K562 (cell line): Measurements from ENCODE around the gene RPL15. TPM values are rescaled to one million over a fixed set of nuclear protein-coding genes. Genes with fewer than 3 reads are reported as not detected.

Source experiments
- BACH1 ChIP-seq: fragments of 200-800 bp; sonication (Bioruptor generic); IDR thresholded peaks from 2 replicates; pipeline ENCODE4 v1.6.1; 2016; ENCODE audit warnings: missing genetic modification characterization, missing compliant biosample characterization
- CREB1 ChIP-seq, 2 experiments: sonication (generic) in 1 of 2; formaldehyde crosslinking in 1 of 2; IDR thresholded peaks; 2 replicates each; pipeline versions ENCODE4 v1.6.1 to v1.8.0; 2012 to 2022; ENCODE audit warnings: inconsistent platforms in 1 of 2, mild to moderate bottlenecking in 1 of 2, missing genetic modification reagents in 1 of 2, moderate library complexity in 1 of 2
- CXXC5 ChIP-seq: fragments of 250-450 bp; sonication (Bioruptor Pico); IDR thresholded peaks from 2 replicates; pipeline ENCODE4 v1.8.0; 2022; ENCODE audit warnings: inconsistent platforms, mild to moderate bottlenecking, moderate library complexity
- JUND ChIP-seq, 2 experiments: IDR thresholded peaks; 2 replicates in 1 of 2; 3 replicates in 1 of 2; pipeline ENCODE4 v1.6.1; 2011; ENCODE audit warnings: borderline replicate concordance in 2 of 2, low read depth in 2 of 2, low read length in 2 of 2, improper control_type of control experiment in 1 of 2, missing biosample characterization in 1 of 2, missing genetic modification characterization in 1 of 2, missing genetic modification reagents in 1 of 2
- L3MBTL2 ChIP-seq: fragments of 450-650 bp; IDR thresholded peaks from 2 replicates; pipeline ENCODE4 v1.6.1; 2016; ENCODE audit warnings: mild to moderate bottlenecking, moderate library complexity
- MAFG ChIP-seq: fragments of 450-650 bp; conservative IDR thresholded peaks from 2 replicates; pipeline ENCODE4 v1.6.1; 2016; ENCODE audit warnings: missing genetic modification characterization, missing compliant biosample characterization
- POLR3G ChIP-seq: IDR thresholded peaks from 2 replicates; pipeline ENCODE4 v1.6.1; 2011; ENCODE audit not compliant: insufficient read length, insufficient replicate concordance; ENCODE audit errors: extremely low read depth
- TAF9B ChIP-seq: fragments of 450-650 bp; IDR thresholded peaks from 2 replicates; pipeline ENCODE4 v1.6.1; 2018; ENCODE audit warnings: mild to moderate bottlenecking; ENCODE audit not compliant: partially characterized antibody
- ZMIZ1 ChIP-seq, 2 experiments: fragments of 150-350 bp in 1 of 2; IDR thresholded peaks; 2 replicates each; pipeline ENCODE4 v1.6.1; 2012 to 2016; ENCODE audit warnings: low read depth in 2 of 2, low read length in 2 of 2, mild to moderate bottlenecking in 1 of 2, moderate library complexity in 1 of 2
- ZNF444 ChIP-seq: fragments of 250-450 bp; sonication (Bioruptor Pico); IDR thresholded peaks from 2 replicates; pipeline ENCODE4 v1.4.0; 2020; ENCODE audit warnings: mild to moderate bottlenecking, moderate library complexity
- ZNF79 ChIP-seq: fragments of 250-450 bp; sonication (Bioruptor Pico); IDR thresholded peaks from 2 replicates; pipeline ENCODE4 v1.4.0; 2020; ENCODE audit warnings: low read depth, mild to moderate bottlenecking, moderate library complexity
- polyA plus RNA-seq, 8 experiments: library from polyadenylated mRNA; depleted of rRNA in 4 of 8; stranded (reverse) in 5 of 8; unstranded in 3 of 8; fragments of >200 nt; fragmentation: Nextera tagmentation in 2 of 8; fragmentation: Illumina TruSeq in 1 of 8; extraction: Ambion mirVana in 2 of 8; extraction: Trizol in 1 of 8; gene quantifications; 2 replicates each; pipeline versions ENCODE4 v1.2.1 to v1.2.3, GENCODE V29; 2011 to 2014; ENCODE audit warnings: inconsistent platforms in 1 of 8, missing spikeins in 1 of 8
- total RNA-seq, 7 experiments: library from RNA; depleted of rRNA in 6 of 7; stranded (reverse); fragments of >200 nt in 6 of 7; fragmentation: Illumina TruSeq in 2 of 7; extraction: Trizol in 2 of 7; gene quantifications; 2 replicates each; pipeline versions ENCODE4 v1.2.1 to v1.2.3, GENCODE V29; 2011 to 2021; ENCODE audit warnings: low replicate concordance in 1 of 7
- TF ChIP-seq, protein P1 (sequence below): fragments of 450-650 bp; IDR thresholded peaks from 2 replicates; pipeline ENCODE4 v1.6.1; 2017; ENCODE audit warnings: antibody characterized with exemption
- TF ChIP-seq, protein P2 (sequence below): fragments of 250-450 bp; sonication (Bioruptor Pico); IDR thresholded peaks from 2 replicates; pipeline ENCODE4 v1.4.0; 2020; ENCODE audit warnings: mild to moderate bottlenecking, moderate library complexity
- TF ChIP-seq, protein P3 (sequence below): fragments of 250-450 bp; sonication (Bioruptor Pico); IDR thresholded peaks from 2 replicates; pipeline ENCODE4 v1.8.0; 2022; ENCODE audit warnings: inconsistent platforms, mild to moderate bottlenecking, moderate library complexity, borderline replicate concordance
- TF ChIP-seq, protein P4 (sequence below): fragments of 450-650 bp; formaldehyde crosslinking; IDR thresholded peaks from 2 replicates; pipeline ENCODE4 v1.4.0; 2022; ENCODE audit warnings: mild to moderate bottlenecking, moderate library complexity

RPL15 gene
- total and polyA plus RNA-seq, 9 of the 15 experiments (the other 6 are each of a cell fraction or from before 2014, with no cell fraction given) = 2,393 to 8,850 (median 3,928) TPM

DNA sequence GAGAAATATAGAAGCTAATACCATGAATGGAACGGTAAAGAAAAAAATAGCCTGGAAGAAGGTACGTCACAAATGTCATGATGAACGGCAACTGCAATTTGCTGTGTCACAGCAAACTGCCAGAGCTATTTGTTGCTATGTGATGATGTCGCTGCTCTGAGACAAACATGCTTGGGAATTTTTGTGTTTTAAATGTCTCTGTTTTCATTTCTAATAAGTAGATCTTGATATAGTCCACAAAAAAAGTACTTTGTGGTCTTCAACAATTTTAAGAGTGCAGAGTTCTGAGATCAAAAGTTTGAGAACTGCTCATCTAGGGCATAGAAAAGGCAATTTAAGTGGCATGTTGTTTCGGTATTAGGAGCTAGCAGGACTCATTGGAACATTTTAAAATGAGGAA is 23.8 kb downstream of the RPL15 start (continued):
- TF ChIP-seq, protein P1, sequence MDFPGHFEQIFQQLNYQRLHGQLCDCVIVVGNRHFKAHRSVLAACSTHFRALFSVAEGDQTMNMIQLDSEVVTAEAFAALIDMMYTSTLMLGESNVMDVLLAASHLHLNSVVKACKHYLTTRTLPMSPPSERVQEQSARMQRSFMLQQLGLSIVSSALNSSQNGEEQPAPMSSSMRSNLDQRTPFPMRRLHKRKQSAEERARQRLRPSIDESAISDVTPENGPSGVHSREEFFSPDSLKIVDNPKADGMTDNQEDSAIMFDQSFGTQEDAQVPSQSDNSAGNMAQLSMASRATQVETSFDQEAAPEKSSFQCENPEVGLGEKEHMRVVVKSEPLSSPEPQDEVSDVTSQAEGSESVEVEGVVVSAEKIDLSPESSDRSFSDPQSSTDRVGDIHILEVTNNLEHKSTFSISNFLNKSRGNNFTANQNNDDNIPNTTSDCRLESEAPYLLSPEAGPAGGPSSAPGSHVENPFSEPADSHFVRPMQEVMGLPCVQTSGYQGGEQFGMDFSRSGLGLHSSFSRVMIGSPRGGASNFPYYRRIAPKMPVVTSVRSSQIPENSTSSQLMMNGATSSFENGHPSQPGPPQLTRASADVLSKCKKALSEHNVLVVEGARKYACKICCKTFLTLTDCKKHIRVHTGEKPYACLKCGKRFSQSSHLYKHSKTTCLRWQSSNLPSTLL = no peak
- TF ChIP-seq ZNF79 (no peak), L3MBTL2 (peak; percentile 16; the same call in 1 of the 2 replicates), JUND (IDR thresholded peaks at IDR 0.05; ENCODE audit: borderline replicate concordance, low read depth, low read length) (peak; percentile 41; the same call in 1 of the 2 replicates), JUND (tag; IDR thresholded peaks at IDR 0.05; ENCODE audit: borderline replicate concordance, low read depth, low read length) (no peak; the same call in 2 of the 3 replicates), TAF9B (peak; percentile 50), BACH1 (peak; percentile 90), MAFG (tag) (peak; percentile 91), ZMIZ1 (IDR thresholded peaks at IDR 0.05; ENCODE audit: low read depth in 2 of 2, low read length in 2 of 2) (no peak), ZNF444 (CRISPR knock-in tag) (no peak), POLR3G (no peak), CREB1 (IDR thresholded peaks at IDR 0.05) (peak; percentile 88), CREB1 (CRISPR knock-in tag; IDR thresholded peaks at IDR 0.05) (peak; percentile 58; the same call in 1 of the 2 replicates), CXXC5 (CRISPR knock-in tag) (no peak)
- TF ChIP-seq, protein P2, sequence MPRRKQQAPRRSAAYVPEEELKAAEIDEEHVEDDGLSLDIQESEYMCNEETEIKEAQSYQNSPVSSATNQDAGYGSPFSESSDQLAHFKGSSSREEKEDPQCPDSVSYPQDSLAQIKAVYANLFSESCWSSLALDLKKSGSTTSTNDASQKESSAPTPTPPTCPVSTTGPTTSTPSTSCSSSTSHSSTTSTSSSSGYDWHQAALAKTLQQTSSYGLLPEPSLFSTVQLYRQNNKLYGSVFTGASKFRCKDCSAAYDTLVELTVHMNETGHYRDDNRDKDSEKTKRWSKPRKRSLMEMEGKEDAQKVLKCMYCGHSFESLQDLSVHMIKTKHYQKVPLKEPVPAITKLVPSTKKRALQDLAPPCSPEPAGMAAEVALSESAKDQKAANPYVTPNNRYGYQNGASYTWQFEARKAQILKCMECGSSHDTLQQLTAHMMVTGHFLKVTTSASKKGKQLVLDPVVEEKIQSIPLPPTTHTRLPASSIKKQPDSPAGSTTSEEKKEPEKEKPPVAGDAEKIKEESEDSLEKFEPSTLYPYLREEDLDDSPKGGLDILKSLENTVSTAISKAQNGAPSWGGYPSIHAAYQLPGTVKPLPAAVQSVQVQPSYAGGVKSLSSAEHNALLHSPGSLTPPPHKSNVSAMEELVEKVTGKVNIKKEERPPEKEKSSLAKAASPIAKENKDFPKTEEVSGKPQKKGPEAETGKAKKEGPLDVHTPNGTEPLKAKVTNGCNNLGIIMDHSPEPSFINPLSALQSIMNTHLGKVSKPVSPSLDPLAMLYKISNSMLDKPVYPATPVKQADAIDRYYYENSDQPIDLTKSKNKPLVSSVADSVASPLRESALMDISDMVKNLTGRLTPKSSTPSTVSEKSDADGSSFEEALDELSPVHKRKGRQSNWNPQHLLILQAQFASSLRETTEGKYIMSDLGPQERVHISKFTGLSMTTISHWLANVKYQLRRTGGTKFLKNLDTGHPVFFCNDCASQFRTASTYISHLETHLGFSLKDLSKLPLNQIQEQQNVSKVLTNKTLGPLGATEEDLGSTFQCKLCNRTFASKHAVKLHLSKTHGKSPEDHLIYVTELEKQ = no peak
- TF ChIP-seq, protein P3, sequence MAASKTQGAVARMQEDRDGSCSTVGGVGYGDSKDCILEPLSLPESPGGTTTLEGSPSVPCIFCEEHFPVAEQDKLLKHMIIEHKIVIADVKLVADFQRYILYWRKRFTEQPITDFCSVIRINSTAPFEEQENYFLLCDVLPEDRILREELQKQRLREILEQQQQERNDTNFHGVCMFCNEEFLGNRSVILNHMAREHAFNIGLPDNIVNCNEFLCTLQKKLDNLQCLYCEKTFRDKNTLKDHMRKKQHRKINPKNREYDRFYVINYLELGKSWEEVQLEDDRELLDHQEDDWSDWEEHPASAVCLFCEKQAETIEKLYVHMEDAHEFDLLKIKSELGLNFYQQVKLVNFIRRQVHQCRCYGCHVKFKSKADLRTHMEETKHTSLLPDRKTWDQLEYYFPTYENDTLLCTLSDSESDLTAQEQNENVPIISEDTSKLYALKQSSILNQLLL (CRISPR knock-in tag) = no peak
- TF ChIP-seq, protein P4, sequence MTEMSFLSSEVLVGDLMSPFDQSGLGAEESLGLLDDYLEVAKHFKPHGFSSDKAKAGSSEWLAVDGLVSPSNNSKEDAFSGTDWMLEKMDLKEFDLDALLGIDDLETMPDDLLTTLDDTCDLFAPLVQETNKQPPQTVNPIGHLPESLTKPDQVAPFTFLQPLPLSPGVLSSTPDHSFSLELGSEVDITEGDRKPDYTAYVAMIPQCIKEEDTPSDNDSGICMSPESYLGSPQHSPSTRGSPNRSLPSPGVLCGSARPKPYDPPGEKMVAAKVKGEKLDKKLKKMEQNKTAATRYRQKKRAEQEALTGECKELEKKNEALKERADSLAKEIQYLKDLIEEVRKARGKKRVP (CRISPR knock-in tag) = no peak
